Bronchial epithelial cell (primary cell): ENCODE results near the gene FRMD1. TPM values are rescaled to one million over a fixed set of nuclear protein-coding genes. Genes with fewer than 3 reads are reported as not detected.

Experiments
- DNase-seq: peaks from one replicate; pipeline ENCODE4 v3.0.0-alpha.2; 2010; ENCODE audit warnings: low read depth
- FAIRE-seq: peaks from 2 replicates; lab custom pipeline; 2011; peaks lifted over from hg19 to GRCh38; lab: Jason Lieb, UNC
- H3K27me3 ChIP-seq: 2 replicates; pipeline ENCODE4 v1.5.1; 2011; ENCODE audit warnings: low read length; ENCODE audit not compliant: control insufficient read depth, insufficient read depth
- H3K36me3 ChIP-seq: 2 replicates; pipeline ENCODE4 v1.5.1; 2011; ENCODE audit warnings: low read length; ENCODE audit not compliant: control insufficient read depth, insufficient read depth
- H3K4me3 ChIP-seq: 2 replicates; pipeline ENCODE4 v1.5.1; 2011; ENCODE audit warnings: mild to moderate bottlenecking, low read depth, low read length, control low read depth
- total RNA-seq: library from RNA; depleted of rRNA; stranded (reverse); fragments of >200 nt; gene quantifications from 2 replicates; pipeline ENCODE4 v1.2.1, GENCODE V29; 2014
- TF ChIP-seq, protein P1 (sequence below): IDR thresholded peaks from 2 replicates; pipeline ENCODE4 v1.5.1; 2011; ENCODE audit warnings: mild to moderate bottlenecking, moderate library complexity, low read length, control low read depth, inconsistent platforms; ENCODE audit not compliant: insufficient read depth, severe bottlenecking

The FRMD1 gene
- total RNA-seq, 1 donor from 2014 or later: not detected

DNA sequence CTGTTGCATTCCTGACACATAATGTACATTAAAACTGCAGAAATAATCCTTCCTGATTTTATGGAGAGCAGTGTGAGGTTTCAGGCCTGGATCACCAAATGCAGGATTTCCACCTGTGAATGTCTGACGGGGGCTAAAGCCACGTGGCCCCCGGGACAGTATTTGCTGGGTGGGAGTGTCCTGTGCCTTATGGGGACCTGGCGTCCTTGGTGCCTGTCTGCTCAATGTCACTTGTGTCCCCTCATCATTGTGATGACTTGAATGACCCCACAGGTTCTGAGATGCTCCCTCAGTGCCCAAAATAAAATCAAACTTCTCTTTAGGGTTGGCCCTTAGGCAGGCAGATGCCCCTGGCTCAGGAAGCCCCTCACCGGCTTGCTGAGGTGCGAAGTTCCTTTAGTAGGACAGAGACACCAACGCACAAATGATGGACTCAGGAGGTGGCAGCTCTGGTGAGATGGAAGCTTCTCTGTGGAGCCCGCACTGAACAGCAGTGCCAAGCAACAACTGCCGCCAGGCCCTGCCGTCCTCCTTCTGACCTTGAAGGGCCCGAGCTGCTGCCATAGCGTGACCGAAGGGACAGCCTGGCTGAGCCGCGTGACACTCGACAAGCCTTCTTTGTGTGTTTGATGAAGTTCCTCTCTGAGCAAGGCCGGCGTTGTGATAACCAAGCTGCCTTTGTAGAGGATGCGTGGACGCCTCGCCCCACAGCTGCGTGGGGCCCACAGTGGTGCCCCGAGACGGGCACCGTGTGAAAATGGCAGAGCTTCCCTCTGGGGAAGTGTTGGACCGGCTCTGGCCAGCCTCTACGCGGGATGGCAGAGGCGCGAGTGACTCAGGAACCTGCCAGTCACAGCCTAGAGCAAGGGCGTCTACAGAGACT lies 30.9 kb downstream of the FRMD1 start:
- Histone ChIP-seq H3K36me3 (no peaks in the 10 kb centered on the region), H3K4me3 (no peak overlapping the region), H3K27me3 (no peaks in the 10 kb centered on the region)
- DNase-seq: no peak
- TF ChIP-seq, protein P1, sequence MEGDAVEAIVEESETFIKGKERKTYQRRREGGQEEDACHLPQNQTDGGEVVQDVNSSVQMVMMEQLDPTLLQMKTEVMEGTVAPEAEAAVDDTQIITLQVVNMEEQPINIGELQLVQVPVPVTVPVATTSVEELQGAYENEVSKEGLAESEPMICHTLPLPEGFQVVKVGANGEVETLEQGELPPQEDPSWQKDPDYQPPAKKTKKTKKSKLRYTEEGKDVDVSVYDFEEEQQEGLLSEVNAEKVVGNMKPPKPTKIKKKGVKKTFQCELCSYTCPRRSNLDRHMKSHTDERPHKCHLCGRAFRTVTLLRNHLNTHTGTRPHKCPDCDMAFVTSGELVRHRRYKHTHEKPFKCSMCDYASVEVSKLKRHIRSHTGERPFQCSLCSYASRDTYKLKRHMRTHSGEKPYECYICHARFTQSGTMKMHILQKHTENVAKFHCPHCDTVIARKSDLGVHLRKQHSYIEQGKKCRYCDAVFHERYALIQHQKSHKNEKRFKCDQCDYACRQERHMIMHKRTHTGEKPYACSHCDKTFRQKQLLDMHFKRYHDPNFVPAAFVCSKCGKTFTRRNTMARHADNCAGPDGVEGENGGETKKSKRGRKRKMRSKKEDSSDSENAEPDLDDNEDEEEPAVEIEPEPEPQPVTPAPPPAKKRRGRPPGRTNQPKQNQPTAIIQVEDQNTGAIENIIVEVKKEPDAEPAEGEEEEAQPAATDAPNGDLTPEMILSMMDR: no peak
- FAIRE-seq: no peak

DNA sequence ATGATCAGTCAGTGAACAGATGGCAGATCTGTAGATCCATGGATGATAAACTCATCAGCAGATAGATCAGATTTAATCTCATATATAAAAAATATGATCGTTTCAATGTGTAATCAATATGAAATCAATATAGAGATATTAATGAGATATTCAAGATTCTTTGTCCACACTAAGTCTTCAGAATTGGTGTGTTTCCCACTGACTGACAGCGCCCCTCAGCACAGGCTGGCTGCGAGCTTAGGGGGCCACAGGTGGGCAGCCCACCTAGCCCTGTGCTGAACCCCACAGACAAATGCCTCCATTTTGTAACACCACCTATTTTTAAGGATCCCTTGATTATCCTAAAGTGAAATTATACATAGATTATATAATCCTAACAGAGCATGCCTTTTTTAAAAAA lies 32.3 kb downstream of the FRMD1 start:
- TF ChIP-seq, protein P1: no peak
- Histone ChIP-seq H3K36me3 (no peaks in the 10 kb centered on the region), H3K4me3 (no peak overlapping the region), H3K27me3 (no peaks in the 10 kb centered on the region)
- DNase-seq (no peak), FAIRE-seq (no peak)

DNA sequence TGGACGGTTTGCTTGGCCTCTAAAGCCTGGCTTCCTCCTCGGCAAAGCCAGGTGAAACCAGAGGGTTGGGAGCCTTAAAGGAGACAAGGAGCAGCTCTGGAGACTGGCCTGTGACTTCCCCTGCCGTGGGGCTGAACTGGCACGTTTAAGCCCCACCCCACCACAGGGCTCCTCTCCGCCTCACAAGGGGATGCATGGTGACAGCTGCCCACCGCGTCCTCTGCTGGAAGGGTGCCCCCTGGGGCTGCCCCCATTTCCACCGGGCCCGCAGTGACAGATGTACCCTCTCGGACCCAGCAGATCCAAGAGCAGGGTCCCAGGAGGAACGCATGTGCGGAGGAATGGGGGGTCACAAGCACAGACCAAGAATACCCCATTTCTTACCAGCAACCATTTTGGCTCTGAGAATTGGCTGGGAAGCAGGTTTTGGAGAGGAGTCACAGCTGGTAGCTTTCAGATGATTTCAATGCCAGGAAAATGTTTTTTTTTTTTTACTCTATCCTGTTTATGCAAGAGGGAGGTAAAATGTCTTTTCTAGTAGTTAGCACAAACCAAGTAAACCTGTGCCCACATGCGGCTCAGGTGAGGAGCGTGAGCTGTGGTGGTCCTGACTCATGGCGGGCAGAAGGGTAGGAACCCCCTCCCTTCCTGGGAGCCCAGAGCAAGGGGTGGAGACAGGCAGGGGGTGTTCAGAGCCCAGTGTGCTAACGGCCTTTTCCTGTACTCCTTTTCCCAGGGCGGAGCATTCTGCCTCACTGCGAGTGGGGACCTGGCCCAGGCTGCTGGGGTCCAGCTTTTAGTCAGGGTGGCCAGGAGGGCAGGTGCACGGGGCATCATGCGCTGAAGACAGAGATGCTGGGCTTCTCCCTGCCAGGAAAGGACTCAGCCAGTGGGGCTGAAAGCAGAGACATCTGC lies 33.0 kb downstream of the FRMD1 start:
- no peaks in the 10 kb centered on the region for H3K27me3 ChIP-seq
- TF ChIP-seq, protein P1: no peak
- no peak for FAIRE-seq
- H3K4me3 ChIP-seq: no peak overlapping the region
- no peak for DNase-seq
- no peaks in the 10 kb centered on the region for H3K36me3 ChIP-seq

DNA sequence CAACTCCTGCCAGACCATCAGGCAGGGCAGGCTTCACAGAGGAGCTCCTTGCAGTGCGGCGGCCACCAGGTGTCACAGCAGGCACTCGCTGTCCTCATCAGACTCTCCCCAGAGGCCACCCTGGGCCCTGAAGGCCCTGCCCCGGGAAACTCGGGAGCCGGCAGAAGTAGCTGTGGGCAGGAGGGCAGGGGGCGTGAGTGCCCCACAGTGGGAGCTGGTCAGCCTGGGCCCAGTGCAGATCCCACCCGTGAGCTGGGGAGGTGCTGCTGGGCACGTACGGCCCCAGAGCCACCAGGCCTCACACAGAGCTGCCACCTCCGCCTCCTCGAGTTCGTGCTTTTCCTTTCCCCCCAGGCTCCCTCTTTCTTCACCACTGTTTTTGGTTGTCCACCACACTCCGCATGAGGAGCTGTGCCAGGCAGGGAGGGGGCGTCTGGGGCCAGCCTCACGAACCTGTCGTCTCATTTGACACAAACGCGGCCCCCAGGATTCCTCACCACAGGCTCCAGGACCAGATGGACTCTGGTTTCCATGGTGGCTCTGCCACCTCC lies 33.8 kb downstream of the FRMD1 start:
- FAIRE-seq: no peak
- H3K27me3 ChIP-seq: no peaks in the 10 kb centered on the region
- DNase-seq: no peak
- no peaks in the 10 kb centered on the region for H3K36me3 ChIP-seq
- TF ChIP-seq, protein P1: no peak
- no peak overlapping the region for H3K4me3 ChIP-seq

DNA sequence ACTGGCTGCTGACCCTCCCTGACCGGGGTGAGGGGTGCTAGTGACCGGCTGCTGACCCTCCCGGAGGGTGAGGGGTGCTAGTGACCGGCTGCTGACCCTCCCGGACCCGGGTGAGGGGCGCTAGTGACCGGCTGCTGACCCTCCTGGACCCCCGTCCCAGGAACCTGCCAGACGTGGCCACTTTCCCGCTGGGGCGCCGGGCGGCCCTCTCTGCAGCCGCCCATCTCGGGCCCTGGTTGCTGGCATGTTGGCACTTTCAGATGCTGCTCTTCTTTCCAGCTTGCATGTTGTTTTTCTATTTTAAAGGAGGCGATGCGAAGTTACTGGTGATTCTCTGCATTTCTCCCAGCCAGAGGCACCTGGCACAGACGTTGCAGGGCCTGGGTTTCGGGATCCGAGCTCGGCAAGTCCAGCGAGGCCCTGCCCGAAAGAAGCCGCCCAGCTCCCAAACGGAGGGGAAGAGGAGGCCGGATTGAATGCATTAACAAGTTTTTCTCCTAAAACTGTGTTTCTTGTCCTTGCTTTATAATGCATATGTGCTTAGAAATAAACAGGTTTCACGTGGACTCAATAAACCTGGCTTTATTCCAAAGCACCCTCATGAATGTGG lies 34.4 kb downstream of the FRMD1 start:
- H3K27me3 ChIP-seq: no peaks in the 10 kb centered on the region
- no peak overlapping the region for H3K4me3 ChIP-seq
- H3K36me3 ChIP-seq: no peaks in the 10 kb centered on the region
- FAIRE-seq (no peak), DNase-seq (no peak)
- TF ChIP-seq, protein P1: no peak
